GM21786 (cell line): ENCODE measurements around the gene PRX.
"Not testable (repeated sequence)": the region's sequence is repeated elsewhere in the genome, so short reads cannot be mapped to it uniquely, and the experiment has no call there.

Experiments
- ATAC-seq: cut with Tn5 transposase; IDR thresholded peaks from one replicate; pipeline ENCODE4 v1.9.1; 2021; ENCODE audit not compliant: unreplicated experiment

The PRX gene, protein sequence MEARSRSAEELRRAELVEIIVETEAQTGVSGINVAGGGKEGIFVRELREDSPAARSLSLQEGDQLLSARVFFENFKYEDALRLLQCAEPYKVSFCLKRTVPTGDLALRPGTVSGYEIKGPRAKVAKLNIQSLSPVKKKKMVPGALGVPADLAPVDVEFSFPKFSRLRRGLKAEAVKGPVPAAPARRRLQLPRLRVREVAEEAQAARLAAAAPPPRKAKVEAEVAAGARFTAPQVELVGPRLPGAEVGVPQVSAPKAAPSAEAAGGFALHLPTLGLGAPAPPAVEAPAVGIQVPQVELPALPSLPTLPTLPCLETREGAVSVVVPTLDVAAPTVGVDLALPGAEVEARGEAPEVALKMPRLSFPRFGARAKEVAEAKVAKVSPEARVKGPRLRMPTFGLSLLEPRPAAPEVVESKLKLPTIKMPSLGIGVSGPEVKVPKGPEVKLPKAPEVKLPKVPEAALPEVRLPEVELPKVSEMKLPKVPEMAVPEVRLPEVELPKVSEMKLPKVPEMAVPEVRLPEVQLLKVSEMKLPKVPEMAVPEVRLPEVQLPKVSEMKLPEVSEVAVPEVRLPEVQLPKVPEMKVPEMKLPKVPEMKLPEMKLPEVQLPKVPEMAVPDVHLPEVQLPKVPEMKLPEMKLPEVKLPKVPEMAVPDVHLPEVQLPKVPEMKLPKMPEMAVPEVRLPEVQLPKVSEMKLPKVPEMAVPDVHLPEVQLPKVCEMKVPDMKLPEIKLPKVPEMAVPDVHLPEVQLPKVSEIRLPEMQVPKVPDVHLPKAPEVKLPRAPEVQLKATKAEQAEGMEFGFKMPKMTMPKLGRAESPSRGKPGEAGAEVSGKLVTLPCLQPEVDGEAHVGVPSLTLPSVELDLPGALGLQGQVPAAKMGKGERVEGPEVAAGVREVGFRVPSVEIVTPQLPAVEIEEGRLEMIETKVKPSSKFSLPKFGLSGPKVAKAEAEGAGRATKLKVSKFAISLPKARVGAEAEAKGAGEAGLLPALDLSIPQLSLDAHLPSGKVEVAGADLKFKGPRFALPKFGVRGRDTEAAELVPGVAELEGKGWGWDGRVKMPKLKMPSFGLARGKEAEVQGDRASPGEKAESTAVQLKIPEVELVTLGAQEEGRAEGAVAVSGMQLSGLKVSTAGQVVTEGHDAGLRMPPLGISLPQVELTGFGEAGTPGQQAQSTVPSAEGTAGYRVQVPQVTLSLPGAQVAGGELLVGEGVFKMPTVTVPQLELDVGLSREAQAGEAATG (N-terminal part only)

DNA sequence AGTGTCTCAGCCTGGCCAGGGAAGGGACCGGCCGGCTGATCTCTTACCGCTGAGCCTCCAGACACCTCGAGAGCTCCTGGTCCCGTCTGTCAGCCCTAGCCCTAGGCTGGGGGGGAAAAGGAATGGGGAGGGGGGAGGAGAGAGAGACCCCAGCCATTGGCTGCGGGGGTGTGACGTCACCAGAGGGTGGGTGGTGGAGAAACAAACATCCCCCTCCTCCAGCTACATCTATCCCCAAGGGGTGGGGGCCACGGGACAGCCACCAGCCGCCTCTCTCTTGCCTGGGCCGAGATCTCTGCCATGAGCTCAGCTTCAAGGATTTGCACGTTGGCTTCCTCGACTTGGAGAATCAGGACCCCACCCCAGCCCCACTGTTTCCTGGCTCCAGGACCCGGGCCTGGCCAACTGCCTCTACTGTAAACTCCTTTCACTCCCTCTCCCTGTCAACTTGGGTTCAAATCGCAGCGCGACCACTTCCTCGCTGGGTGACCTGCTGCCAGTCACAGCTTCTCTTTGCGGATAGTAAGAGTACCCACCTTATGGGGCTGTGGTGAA, at the start of gene PRX:
PRX (minus strand) TSS at position 88 of the 555 bp plus-strand sequence. CDS start 5,446 bp downstream, outside the sequence.
- ATAC-seq, result no peak

DNA sequence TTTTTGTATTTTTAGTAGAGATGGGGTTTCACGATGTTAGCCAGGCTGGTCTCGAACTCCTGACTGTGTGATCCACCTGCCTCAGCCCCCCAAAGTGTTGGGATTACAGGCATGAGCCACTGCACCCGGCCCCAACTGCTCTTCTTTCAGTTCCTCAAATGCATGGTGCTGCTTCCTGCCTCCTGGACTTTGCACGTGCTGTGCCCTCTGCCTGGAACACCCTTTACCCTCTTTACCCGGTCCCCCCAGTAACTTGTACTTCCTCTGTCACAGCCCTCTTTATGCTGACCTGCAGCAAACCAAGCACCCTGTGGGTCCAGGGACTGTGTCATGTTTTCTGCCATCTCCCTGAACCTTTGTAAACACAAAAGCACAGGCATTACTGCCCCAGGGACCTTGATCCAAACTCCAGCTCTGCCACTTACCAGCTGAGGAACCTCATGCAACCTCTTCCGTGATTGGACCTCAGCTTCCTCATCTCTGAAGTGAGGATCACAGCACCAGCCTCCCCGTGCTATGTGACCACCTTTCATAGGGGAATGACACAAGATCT, 48.6 kb upstream of the PRX start:
- ATAC-seq, result no peak

DNA sequence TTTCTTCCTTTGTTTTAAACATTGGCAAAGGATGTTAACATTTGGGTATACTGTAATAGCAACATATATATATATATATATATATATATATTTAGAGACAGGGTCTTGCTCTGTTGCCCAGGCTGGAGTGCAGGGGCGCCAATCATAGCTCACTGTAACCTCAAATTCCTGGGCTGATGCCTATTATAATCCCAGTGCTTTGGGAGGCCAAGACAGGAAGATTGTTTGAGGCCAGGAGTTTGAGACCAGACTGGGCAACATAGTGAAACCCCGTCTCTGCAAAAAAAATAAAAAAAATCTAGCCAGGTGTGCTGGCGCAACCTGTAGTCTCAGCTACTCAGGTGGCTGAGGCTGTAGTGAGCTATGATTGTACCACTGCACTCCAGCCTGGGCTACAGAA, 47.0 kb upstream of the PRX start:
- no peak for ATAC-seq

DNA sequence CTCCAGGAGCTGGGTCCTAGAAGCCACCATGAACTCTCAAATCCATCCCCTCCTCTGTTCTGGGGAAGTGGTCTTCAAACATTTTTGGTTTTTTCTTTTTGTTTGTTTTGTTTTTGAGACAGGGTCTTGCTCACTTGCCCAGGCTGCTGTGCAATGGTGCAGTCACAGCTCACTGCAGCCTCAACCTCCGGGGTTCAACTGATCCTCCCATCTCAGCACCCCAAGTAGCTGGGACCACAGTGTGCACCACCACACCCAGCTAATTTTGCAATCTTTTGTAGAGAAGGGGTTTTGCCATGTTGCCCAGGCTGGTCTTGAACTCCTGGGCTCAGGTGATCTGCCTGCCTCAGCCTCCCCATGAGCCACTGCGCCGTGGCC, 45.4 kb upstream of the PRX start:
- no peak for ATAC-seq

DNA sequence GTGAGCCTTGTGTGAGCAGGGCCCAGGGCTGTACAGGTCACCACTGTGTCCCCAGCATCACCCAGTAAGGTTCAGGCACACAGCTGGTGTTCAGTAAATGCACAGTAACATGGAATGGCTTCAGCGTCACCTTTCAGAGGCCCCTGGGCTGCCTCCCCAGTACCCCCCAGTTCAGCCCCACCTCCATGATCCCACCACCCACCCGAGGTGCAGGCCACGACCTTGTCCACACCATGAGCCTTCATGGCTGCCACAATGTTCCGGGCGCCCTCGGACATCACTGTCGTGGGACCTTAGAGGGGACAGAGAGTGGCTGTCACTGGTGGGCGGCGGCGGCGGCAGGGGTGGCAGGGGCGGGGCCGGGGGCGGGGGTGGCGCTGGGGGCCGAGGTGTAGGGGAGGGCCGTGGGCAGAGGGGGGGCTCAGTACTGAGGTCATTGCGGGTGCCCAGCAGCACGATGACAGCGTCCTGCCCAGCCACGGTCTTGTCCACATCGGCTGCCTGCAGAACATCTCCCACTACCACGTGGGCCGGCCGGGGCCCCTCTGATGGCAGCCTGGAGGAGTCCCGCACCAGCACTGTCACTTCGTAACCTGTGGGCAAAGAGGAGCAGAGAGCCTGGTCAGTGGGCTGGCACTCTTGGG, 44.9 kb upstream of the PRX start:
- no peak for ATAC-seq

DNA sequence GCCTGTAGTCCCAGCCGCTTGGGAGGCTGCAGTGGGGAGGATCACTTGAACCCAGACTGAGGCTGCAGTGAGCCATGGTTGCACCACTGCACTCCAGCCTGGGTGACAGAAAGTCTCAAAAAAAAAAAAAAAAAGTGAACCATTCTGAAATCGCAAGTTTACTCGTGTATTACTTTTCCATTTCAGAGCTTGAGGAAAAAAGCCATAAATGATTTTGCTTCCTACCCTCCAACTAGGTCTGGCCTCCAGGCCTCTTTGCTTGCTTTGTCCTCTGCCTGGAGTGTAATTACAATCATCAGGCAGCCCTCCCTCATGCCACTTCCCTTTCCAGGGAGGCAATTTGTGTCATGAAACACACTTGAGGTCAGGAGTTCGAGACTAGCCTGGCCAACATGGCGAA, 43.9 kb upstream of the PRX start:
- ATAC-seq, result no peak

DNA sequence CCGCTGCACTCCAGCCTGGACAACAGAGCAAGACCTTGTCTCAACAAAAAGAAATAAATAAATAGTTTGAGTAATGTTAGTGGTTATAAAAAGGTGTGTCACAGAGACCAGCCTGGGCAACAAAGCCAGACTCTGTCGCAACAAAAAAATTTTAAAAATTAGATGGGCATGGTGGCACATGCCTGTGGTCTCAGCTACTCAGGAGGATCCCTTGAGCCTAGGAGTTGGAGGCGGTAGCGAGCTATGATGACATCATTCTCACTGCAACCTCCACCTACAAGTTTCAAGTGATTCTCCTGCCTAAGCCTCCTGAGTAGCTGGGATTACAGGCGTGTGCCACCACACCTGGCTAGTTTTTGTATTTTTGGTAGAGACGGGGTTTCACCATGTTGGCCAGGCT, 40.8 kb upstream of the PRX start:
- ATAC-seq, result not testable (repeated sequence)

DNA sequence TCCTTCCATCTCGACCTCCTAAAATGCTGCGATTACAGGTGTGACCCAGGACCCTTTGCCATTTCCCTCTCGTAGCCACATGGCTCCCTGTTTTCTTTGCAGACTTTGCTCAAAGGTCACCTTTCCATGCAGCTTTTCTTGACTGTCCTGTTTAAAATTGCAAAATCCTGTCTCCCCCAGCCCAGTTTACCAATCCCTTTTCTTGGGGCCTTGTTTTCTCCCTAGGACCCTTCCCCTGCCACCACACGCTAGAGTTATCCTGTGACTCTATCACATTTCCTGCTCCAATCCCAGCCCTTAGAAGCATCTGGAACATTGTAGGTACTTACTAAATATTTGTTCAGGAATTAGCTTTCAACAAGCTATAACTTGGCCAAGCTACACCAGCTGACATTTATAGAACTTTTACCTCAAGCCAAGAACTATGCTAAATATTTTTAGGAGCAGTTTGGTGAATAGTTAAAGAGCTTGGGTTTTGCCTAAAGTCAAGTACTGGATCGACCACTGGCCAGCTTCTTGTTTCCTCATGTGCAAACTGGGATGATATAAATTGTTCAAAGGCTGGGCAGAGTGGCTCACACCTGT, 40.1 kb upstream of the PRX start:
- no peak for ATAC-seq

DNA sequence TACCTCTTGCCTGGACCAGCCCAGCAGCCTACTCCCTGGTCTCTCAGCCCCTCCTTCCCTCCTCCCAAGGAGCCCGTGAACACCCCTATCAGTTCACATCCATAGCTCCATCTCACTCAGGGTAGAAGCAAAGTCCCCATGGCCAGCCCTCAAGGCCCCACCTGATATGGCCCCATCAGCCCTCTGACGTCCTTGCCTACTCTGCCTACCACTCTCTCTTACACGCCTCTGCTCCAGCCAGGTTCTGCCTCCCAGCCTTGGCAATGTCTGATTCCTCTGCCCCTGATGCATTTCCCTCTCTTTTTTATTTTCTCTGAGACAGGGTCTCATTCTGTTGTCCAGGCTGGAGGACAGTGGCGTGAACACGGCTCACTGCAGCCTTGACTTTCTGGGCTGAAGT, 38.8 kb upstream of the PRX start:
- ATAC-seq, result no peak

DNA sequence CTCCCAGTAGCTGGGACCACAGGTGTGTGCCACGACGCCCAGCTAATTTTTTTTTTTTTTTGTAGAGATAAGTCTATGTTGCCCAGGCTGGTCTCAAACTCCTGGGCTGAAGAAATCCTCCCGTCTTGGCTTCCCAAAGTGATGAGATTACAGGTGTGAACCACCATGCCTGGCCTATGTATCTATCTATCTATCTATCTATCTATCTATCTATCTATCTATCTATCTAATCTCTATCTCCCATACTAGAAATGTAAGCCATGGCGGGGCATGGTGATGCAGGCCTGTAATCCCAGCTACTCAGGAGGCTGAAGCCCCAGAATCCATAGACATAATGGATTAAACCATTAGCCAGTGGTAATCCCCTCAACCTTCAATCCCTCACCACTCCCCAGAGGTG, 37.5 kb upstream of the PRX start:
- ATAC-seq, result no peak

DNA sequence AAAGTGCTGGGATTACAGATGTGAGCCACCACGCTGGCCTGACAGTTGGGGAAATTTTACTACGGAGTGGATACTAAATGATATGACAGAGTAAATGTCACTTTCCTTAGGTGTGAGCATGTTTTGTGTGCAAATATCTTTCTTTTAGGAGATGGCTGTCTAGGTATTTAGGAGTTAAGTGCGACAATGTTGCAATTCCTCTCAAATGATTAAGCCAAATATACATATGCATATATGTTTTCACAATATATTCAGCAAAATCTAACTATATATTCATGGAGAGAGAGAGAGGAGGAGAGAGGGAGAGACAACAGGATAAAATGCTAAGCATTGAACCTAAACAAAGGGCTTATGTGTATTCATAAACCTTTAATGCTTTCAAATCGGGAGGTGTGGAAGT, 36.3 kb upstream of the PRX start:
- no peak for ATAC-seq

DNA sequence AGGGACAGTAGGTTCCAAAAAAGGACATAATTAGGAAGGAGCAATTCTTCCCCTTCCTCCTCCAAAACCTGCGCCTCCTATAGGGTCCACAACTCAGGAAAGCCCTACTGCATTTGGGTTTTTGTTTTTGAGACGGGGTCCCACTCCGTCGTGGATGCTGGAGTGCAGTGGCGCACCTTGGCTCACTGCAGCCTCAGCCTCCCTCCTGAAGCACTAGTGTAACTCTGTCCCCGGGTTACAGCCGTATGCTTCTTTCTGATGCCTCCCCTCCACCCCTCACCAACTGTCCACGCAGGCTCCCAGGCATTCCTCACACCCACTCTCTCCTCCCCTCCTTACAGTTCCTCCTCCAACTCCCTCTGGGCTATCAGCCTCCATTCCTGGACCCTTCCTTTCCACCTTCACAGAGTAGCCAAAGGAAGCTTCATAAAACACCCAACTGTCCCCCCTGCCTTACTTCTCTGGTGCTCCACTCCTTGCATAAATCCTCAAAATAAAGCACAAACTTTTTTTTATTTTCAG, 33.1 kb upstream of the PRX start:
- no peak for ATAC-seq

DNA sequence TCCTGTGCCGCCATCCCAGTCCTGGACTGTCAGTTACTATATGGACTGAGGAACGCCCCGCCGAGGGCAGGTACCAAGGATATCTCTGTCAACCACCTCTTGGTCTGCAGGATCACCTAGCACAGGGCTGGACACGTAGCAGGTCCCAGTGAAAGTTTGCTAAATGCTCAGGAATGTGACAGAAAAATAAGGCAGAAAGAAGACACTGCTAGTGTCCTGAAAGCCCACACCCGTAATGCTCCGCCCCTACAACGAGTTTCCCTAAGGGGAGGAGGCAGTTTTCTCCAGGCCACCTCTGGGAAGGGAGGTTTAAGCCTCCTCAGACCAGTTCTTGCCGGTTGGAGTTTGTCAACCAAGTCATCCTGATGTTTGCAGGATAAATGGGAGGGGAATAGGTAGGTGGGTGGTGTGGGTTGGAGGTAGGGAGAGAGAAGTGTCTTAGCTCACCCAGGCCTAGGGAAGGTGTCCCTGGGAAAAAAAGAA, 32.6 kb upstream of the PRX start:
- no peak for ATAC-seq

DNA sequence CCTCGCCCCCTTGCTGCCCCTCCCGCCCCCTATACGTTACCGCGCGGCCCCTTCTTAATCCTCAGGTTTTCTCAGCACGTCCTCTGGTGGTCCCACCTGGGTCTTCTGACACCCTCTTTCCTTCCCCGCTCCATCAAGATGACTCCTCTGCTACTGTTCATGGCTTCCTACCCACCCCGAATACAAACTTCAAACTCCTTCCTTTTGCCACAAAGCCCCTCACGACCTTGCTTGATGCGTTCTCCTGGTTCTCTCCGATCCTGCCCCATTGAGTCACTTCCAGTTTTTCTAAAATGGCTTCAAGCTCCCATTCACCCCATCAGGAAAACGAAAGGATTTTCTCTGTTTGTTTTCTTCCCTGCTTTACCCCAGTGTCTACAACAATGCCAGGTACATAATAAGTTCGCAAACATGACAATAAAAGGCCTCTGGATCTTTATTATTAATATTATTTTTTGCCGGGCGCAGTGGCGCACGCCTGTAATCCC, 31.7 kb upstream of the PRX start:
- no peak for ATAC-seq

DNA sequence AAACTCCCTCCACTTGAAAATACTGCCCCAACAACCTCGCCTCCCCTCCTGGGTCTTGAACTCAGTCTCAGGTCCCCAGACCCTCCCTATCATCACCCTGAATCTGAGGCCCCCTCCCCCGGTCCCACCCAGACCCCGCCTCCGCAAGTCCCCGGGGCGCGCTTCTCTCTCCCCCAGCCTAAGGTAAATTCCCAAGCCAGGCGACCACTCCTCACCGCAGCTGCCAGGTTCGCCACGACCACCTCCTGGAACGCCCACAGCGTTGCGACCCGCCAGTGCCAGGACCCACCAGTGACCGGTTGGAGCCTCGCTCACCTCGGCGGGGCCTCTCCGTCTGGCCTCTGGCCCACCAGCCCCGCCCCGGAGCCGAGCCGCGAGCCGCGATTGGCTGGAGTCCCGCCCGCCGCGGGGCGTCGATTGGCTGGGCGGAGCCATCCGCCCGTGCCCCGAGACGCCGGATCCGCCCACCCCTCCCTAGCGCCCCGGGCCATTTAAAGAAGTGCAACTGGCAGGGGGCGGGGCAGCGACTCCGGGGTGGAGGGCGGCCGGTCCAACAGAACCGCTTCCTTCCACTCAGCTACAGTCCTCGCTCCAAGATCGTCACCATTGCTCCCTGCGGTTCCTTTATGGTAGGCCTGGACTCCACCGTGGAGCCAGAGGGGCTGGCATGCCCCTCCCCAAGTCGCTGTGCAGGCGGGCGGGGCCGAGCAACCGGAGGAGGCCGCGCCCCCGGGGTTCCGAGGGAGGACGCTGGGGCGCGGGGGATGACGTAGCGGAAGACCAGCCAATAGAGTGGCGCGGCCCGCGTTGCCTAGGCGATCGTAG, 31.0 kb upstream of the PRX start, which contains the start of gene SERTAD3:
SERTAD3 (minus strand) TSS at position 336 of the 825 bp plus-strand sequence. CDS start 2,255 bp downstream, outside the sequence.
- peak; percentile 67 for ATAC-seq

DNA sequence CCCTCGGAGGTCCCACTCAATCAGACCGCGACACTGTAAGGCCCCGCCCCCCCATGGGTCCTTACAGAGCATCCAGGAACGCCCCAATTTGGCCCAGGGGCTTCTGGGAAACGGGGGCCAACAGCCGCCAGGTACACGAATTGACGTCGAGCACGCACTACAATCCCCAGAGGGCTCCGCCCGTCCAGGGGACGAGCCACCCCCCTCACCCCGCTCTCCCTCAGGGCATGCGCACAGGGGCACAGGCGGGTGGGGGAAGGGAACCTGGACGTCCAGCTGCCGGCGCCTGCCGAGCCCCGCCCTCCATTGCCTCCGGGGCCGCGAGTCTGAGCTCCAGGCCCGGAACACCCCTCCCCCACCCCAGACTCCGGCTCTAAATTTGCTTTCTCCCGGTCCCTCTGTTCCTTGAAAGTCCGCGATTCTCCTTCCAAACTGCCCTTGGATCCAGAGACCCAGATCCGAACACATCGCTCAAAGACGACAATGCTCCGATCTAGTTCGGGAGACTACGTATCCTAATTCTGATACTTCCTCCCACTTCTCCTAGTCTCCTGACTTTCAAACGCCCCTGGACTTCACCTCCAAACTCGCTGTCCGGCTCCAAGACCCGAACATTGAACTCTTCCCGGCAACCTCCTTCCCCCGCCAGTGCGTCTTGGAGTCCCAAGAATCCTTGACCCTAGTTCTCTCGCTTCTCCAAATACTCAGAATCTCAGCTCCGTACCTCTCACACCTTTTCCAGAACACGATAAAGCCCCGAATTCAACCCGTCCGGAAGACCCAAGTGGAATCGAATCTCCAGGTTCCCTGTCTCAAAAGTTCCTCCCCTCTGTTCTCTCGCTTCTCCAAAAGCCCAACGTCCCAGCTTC, 30.2 kb upstream of the PRX start:
- ATAC-seq, result peak; percentile 73

DNA sequence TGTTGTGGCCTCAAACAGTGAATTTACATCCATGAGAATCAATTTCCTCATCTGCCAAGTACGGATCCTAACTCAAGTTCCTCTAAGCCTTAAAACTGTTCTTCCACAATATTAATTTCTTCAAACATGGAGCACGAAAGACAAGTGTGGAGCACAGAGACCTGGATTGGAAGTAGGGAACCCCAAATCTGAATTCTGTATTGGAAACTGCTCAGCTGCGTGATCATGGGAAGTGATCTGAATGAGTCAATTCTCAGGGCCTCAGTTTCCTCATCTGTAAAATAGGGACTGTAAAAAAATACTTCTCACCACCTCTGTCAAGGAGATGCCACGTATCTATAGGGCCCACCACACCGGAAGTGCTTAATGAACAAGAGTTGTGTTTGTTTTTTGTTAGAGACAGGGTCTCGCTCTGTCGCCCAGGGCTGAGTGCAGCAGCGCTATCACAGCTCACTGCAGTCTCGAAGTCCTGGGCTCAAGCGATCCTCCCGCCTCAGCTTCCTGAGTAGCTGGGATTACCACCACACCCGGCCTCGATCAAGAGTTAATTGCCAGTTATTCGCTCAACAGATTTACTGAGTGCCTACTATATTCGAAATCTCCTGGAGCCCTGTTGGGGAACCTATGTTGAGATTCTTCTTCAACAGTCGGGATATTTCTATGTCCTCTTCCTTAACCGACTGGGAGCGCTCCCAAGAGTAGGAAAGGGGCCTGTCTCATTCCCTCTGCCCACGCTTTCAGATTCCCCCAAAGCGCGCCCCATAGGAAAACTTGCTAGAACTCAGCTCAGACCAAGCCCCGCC, 29.4 kb upstream of the PRX start:
- no peak for ATAC-seq
